ENCODE results near the gene GARS1. TPM values are rescaled to one million over a fixed set of nuclear protein-coding genes. Genes with fewer than 3 reads are reported as not detected.

GARS1 gene, protein sequence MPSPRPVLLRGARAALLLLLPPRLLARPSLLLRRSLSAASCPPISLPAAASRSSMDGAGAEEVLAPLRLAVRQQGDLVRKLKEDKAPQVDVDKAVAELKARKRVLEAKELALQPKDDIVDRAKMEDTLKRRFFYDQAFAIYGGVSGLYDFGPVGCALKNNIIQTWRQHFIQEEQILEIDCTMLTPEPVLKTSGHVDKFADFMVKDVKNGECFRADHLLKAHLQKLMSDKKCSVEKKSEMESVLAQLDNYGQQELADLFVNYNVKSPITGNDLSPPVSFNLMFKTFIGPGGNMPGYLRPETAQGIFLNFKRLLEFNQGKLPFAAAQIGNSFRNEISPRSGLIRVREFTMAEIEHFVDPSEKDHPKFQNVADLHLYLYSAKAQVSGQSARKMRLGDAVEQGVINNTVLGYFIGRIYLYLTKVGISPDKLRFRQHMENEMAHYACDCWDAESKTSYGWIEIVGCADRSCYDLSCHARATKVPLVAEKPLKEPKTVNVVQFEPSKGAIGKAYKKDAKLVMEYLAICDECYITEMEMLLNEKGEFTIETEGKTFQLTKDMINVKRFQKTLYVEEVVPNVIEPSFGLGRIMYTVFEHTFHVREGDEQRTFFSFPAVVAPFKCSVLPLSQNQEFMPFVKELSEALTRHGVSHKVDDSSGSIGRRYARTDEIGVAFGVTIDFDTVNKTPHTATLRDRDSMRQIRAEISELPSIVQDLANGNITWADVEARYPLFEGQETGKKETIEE
- 126 and 139 TPM in 2 replicates for total RNA-seq (2014; rRNA removed; shearing (Covaris generic))

DNA sequence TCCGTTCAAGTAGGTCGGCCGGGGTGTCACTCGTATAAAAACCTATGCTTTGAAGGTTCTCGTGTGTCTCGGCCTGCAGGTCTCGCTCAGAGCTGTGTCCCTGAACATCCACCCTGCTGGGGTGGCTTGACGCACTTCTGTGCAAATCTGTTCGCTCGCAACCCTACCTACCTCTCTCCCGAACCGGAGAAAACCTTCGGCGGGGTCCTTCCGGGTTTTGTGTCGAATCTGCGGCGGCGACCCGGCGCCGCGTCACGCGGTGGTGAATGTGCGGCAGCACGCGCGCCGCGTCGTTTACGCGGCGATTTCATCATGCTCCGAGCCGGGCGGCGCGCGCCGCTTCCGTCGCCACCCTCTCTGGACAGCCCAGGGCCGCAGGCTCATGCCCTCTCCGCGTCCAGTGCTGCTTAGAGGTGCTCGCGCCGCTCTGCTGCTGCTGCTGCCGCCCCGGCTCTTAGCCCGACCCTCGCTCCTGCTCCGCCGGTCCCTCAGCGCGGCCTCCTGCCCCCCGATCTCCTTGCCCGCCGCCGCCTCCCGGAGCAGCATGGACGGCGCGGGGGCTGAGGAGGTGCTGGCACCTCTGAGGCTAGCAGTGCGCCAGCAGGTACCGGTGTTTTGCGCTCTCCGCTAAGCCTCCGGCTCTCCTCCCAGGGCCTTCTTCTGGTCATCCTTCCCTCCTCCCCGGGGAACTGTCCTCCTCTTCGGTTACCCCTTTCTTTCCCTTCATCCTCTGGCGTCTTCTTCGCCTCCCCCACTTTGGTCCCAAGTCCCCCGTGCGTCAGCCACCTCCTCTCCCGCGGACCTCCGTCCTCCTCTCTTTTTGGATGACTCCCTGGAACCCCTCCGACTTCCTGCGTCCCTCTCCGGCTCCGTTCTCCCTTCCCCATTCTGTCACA is at the start of gene GARS1:
Gene GARS1, plus strand, starts transcription at position 339 of the 896 bp plus-strand sequence. Its CDS starts 44 bp downstream, at position 383.
- Histone ChIP-seq H3K9me3 (replicated peaks) (no peaks in the 10 kb centered on the region), H3K4me1 (peaks cover 4% of the 10 kb centered on the region; the same call in 1 of the 2 replicates), H3K27ac (peak within 1 kb of the TSS; percentile 74), H3K27me3 (no peaks in the 10 kb centered on the region), H3K36me3 (peaks cover 13% of the 10 kb centered on the region), H3K4me3 (peak within 1 kb of the TSS; percentile 87)
- peak; percentile 88 to 91 for DNase-seq

DNA sequence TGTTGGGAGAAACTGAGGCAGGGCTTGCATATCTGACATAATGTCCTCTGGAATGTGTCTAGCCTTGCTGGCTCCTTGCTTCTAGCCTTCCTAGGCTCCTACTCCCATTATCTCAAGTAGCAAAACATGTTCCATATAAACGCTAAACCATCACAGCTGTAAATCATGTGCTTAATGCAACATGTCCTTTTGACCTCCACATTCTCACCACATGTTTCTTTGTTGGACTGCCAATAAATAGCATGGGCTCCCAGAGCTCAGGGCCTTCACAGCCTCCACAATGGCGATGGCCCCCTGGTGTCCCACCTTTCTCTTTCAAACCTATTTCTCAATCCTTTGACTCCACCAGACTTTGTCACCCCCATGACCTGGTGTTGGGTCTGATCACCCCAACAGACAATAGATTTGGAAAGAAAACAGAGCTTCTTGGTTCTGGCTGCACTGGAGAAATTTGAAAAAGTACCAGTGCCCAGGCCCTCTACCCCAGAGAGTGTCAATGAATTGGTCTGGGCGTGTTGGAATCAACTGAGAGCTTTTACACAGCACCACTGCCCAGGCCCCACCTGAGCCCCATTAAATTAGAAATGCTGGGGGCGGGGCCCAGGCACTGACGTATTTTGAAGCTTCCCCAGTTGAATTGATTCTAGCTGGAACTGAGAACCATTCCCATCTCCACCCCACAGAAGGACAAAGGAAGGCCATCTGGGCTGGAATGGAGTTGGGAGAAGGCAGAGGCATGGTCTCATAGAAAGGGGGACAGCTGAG is 48.7 kb upstream of the GARS1 start:
- Histone ChIP-seq H3K27ac (no peak overlapping the region), H3K9me3 (replicated peaks) (peaks cover 7% of the 10 kb centered on the region), H3K4me3 (no peak overlapping the region), H3K36me3 (no peaks in the 10 kb centered on the region), H3K27me3 (no peaks in the 10 kb centered on the region), H3K4me1 (peaks cover 5% of the 10 kb centered on the region; the same call in 1 of the 2 replicates)
- no peak for DNase-seq

DNA sequence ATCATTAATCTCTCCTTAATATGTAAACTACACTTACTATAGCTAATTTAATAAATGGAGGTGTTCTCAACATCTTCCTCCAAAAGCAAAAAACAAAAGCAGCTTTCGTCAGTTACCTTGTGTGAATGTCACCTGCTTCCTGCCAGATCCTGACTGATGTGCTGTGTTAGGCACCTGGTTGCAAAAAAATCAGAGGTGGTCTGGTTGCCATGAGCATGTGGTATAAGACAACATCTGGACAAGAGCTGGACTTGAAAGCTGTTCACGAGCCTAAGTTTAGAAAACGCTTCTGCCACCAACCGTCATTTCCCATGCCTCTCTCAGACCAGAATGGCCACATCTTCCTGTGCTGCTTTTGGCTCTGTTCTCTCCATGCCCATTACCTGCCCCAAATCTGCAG is 48.1 kb upstream of the GARS1 start:
- Histone ChIP-seq H3K27ac (no peak overlapping the region), H3K9me3 (replicated peaks) (peaks cover 7% of the 10 kb centered on the region), H3K27me3 (no peaks in the 10 kb centered on the region), H3K4me1 (peaks cover 12% of the 10 kb centered on the region; the same call in 1 of the 2 replicates), H3K4me3 (no peak overlapping the region), H3K36me3 (no peaks in the 10 kb centered on the region)
- DNase-seq, result no peak

DNA sequence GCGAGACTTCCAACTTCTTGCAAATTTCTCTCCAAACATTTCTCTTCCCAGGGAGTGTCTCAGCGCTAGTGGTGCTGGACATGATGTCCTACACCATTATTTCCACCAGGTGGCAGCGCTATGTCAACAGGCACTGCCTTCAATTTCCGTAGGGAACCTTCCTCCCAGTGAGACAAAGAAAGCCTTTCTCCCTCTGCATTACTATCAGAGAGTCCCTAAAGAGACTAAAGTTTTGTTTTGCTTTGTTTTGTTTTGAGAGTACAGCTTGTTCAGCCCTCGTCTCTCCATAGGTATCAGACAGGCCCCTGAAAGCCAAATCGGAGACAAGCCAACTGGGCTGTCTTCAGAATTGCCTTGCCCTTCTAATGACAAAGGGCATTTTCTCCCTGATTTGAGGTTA is 45.8 kb upstream of the GARS1 start:
- no peaks in the 10 kb centered on the region for H3K36me3 ChIP-seq
- peaks cover 12% of the 10 kb centered on the region; the same call in 1 of the 2 replicates for H3K4me1 ChIP-seq
- no peak overlapping the region for H3K27ac ChIP-seq
- peak; percentile 71 to 90 for DNase-seq
- H3K9me3 ChIP-seq (replicated peaks), result no peaks in the 10 kb centered on the region
- no peak overlapping the region for H3K4me3 ChIP-seq
- H3K27me3 ChIP-seq, result no peaks in the 10 kb centered on the region

DNA sequence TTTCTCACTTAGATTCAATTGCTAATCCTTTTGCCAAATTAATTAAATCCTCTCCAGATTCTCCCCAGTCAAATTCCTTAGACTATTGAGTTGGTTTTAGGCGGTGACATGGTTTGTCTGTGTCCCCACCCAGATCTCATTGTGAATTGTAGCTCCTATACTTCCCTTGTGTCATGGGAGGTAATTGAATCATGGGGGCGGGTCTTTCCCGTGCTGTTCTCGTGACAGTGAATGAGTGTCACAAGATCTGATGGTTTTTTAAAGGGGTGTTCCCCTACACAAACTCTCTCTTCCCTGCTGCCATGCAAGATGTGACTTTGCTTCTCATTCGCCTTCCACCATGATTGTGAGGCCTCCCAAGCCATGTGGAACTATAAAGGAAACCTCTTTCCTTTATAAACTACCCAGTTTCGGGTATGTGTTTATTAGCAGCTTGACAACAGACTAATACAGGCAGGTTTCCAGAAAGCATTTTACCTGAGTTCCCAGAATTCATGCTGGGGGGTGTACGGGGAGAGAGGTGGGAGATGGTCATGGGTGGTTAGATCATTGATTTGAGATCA is 44.7 kb upstream of the GARS1 start:
- DNase-seq, result no peak
- Histone ChIP-seq H3K27me3 (no peaks in the 10 kb centered on the region), H3K4me1 (peaks cover 12% of the 10 kb centered on the region; the same call in 1 of the 2 replicates), H3K36me3 (no peaks in the 10 kb centered on the region), H3K4me3 (no peak overlapping the region), H3K9me3 (replicated peaks) (no peaks in the 10 kb centered on the region), H3K27ac (no peak overlapping the region)

DNA sequence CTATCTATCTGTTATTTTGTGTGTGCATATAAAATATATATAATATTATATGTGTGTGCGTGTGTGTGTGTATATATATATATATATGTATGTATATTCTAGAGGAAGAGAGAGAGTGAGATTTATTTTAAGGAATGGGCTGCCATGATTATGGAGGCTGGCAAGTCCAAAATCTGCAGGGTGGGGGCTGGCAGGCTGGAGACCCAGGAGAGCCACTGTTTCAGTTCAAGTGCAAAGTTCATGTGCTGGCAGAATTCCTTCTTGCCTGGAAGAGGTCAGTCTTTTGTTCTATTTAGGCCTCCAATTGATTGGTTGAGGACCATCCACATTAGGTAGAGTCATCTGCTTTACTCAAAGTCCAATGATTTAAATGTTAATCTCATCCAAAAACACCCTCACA is 42.3 kb upstream of the GARS1 start:
- peaks cover 12% of the 10 kb centered on the region; the same call in 1 of the 2 replicates for H3K4me1 ChIP-seq
- no peaks in the 10 kb centered on the region for H3K9me3 ChIP-seq (replicated peaks)
- no peak overlapping the region for H3K4me3 ChIP-seq
- H3K27me3 ChIP-seq, result no peaks in the 10 kb centered on the region
- H3K36me3 ChIP-seq, result no peaks in the 10 kb centered on the region; the same call in 1 of the 2 replicates
- no peak for DNase-seq
- no peak overlapping the region for H3K27ac ChIP-seq

DNA sequence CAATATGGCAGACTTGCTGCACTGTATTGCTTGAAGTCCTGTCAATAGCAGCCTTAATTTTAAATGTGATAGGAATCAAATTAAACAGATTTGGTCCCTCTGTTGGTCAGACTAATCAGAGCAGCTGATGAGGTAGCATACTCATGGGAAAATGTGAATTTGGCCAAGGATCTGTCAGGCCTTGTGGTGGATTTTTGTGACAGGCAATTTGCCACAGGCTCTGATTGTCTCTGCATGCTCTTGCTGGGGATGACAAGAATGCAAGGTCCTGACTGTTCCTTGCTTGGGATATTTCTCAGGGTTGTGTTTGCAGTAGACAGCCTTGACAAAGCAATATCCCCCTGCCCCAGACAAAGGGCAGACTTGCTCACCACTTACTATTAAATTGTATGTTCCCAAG is 41.5 kb upstream of the GARS1 start:
- no peak overlapping the region for H3K4me3 ChIP-seq
- H3K27ac ChIP-seq, result no peak overlapping the region
- no peaks in the 10 kb centered on the region for H3K27me3 ChIP-seq
- no peaks in the 10 kb centered on the region for H3K9me3 ChIP-seq (replicated peaks)
- H3K4me1 ChIP-seq, result peaks cover 12% of the 10 kb centered on the region; the same call in 1 of the 2 replicates
- no peaks in the 10 kb centered on the region; the same call in 1 of the 2 replicates for H3K36me3 ChIP-seq
- no peak for DNase-seq

DNA sequence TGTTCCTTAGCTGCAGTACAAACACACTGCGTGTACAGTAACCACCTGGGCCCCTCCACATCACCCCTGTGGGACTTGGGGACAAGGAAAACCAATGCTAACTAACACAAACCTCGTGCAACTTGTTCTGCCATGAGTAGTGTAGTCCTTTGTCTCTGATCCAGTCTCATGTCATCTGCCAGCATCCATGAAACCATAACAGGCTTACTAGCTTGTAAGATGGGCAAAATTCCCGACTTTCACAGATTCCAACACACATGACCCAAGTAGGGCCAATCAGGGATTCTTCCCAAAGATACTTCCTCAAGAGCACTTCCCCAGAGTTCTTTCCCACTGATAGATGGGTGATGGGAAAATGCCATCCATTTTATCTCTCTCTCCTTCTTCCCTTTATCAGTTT is 41.1 kb upstream of the GARS1 start:
- Histone ChIP-seq H3K4me1 (peaks cover 12% of the 10 kb centered on the region; the same call in 1 of the 2 replicates), H3K27ac (no peak overlapping the region), H3K36me3 (no peaks in the 10 kb centered on the region; the same call in 1 of the 2 replicates), H3K27me3 (no peaks in the 10 kb centered on the region), H3K4me3 (no peak overlapping the region), H3K9me3 (replicated peaks) (no peaks in the 10 kb centered on the region)
- DNase-seq, result no peak

DNA sequence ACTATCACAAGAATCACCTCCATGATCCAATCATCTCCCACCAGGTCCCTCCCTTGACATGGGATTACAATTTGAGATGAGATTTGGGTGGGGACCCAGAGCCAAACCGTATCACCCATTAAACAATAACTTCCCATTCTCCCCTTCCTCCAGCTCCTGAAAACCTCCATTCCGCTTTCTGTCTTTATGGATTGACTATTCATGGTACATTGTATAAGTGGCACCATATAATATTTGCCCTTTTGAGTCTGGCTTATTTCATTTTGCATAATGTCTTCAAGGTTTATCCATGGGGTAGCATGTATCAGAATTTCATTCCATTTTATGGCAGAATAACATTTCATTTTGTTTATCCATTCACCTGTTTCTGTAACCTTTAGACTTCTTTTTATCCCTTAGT is 39.2 kb upstream of the GARS1 start:
- Histone ChIP-seq H3K4me3 (no peak overlapping the region), H3K9me3 (replicated peaks) (no peaks in the 10 kb centered on the region), H3K4me1 (peaks cover 11% of the 10 kb centered on the region; the same call in 1 of the 2 replicates), H3K27ac (no peak overlapping the region), H3K27me3 (no peaks in the 10 kb centered on the region), H3K36me3 (no peaks in the 10 kb centered on the region; the same call in 1 of the 2 replicates)
- DNase-seq, result no peak

DNA sequence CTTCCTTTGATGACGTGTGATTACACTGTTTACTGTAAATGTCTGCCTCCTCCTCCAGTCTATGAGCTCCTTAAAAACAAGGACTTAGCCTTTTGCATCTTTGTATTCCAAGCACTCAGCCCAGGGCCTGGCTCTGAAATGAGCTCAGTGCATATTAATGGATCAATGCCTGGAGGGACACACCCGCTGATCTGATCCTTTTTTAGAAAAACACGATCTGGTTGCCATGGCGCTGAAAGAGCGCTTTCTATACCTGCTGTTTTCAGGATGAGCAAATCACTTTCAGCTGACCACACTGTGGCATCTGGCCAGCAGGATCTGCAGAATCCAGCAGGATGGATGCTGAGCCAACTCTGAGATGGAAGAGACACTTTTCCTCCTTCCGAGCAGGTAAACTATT is 37.8 kb upstream of the GARS1 start:
- Histone ChIP-seq H3K27me3 (no peaks in the 10 kb centered on the region), H3K27ac (no peak overlapping the region), H3K4me1 (no peaks in the 10 kb centered on the region), H3K4me3 (no peak overlapping the region), H3K9me3 (replicated peaks) (no peaks in the 10 kb centered on the region), H3K36me3 (no peaks in the 10 kb centered on the region; the same call in 1 of the 2 replicates)
- DNase-seq, result peak in 1 of 2 experiments; percentile 20

DNA sequence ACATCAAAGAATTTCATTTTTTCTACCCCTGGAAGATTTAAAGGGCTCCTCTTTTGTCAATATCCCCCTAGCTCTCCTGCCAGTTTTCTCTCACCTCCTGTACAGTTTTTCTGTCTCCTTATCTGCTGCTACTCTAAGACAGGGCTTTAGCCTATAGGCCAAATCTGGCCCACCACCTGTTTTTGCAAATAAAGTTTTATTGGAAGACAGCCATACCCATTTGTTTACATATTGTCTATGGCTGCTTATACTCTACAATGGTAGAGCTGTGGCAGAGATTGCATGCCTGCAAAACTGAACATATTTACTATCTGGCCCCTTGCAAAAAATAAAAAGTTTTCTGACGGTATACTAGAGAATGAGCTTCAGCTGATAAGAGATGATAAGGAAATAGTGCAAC is 37.4 kb upstream of the GARS1 start:
- Histone ChIP-seq H3K4me1 (no peaks in the 10 kb centered on the region), H3K27me3 (no peaks in the 10 kb centered on the region), H3K4me3 (no peak overlapping the region), H3K9me3 (replicated peaks) (no peaks in the 10 kb centered on the region), H3K27ac (no peak overlapping the region), H3K36me3 (no peaks in the 10 kb centered on the region; the same call in 1 of the 2 replicates)
- peak in 1 of 2 experiments; percentile 28 for DNase-seq

DNA sequence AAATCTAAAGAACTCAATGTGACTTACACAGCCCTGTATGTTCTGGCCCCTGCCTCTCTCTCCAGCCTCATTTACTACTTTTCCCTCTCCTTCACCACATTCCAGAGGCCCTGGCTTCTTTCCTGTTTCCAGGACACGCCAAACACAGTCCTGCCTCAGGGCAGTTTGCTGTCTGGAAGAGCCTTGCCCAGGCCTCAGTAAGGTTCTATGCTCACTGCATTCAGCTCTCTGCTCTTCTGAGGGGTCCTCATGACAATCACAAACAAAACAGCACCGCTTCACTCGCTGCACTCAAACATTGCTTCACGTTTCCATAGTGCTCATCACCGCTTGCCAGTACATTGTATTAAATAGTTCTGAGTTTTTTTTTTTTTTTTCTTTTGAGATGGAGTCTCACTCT is 35.1 kb upstream of the GARS1 start:
- Histone ChIP-seq H3K9me3 (replicated peaks) (no peaks in the 10 kb centered on the region), H3K27me3 (no peaks in the 10 kb centered on the region), H3K4me3 (no peak overlapping the region), H3K27ac (no peak overlapping the region), H3K4me1 (no peaks in the 10 kb centered on the region), H3K36me3 (no peaks in the 10 kb centered on the region; the same call in 1 of the 2 replicates)
- DNase-seq, result no peak

DNA sequence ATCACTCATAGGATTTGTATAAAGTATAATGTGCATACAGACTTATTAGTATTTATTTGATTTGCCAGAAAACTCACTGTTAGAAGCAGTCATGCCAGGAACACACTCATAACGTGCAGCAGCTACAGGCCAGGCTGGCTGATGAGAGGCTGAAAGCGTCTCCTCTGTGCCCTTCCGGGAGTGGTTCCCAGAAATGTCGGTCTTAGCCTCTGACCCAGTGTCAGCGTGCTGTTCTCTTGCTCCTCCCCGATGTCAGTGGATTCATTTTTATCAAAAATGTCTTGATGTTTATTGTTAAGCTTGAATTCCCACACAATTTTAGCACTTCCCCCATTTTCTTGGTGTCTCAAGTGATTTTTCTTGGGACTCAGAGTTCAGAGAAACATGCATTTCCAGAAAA is 33.3 kb upstream of the GARS1 start:
- H3K27me3 ChIP-seq, result no peaks in the 10 kb centered on the region

More for the DNA sequence above, 33.3 kb upstream of the GARS1 start:
- Histone ChIP-seq H3K4me1 (no peaks in the 10 kb centered on the region), H3K36me3 (no peaks in the 10 kb centered on the region), H3K4me3 (no peak overlapping the region), H3K9me3 (replicated peaks) (no peaks in the 10 kb centered on the region), H3K27ac (no peak overlapping the region)
- DNase-seq, result no peak
